ENCODE measurements around the gene B4GAT1. TPM values are rescaled to one million over a fixed set of nuclear protein-coding genes. Genes with fewer than 3 reads are reported as not detected.

B4GAT1 gene
- total and polyA plus RNA-seq, 2 donors (not counting 3 experiments of a cell fraction or from before 2014, with no cell fraction given), result 21.2 to 21.6 TPM

- H3K4me3 ChIP-seq (replicated peaks in 1 of 3; ENCODE audit: insufficient read depth in 1 of 3, low read depth in 1 of 3, low read length in 3 of 3), result no peak overlapping the region
- H3K9me3 ChIP-seq (replicated peaks; ENCODE audit: control insufficient read depth, insufficient read depth, low read length), result no peaks in the 10 kb centered on the region
- H3K27ac ChIP-seq (ENCODE audit: insufficient read depth, low read depth, low read length), result no peak overlapping the region
- DNase-seq (ENCODE audit: low read depth, low spot score), result no peak
- peaks cover 4% of the 10 kb centered on the region for H3K4me1 ChIP-seq (ENCODE audit: control insufficient read depth, extremely low read depth, insufficient read depth, low read length)
- intact Hi-C loops (cut with micrococcal nuclease), result no loop called here
- no peaks in the 10 kb centered on the region for H3K79me2 ChIP-seq (ENCODE audit: control insufficient read depth, insufficient read depth, low read length)
- peaks cover 6 to 7% of the 10 kb centered on the region in 2 experiments for H3K27me3 ChIP-seq (ENCODE audit: control insufficient read depth in 2 of 2, insufficient read depth in 2 of 2, low read length in 2 of 2)
- CTCF ChIA-PET, result interaction anchor here (1.4 to 9.5 kb wide), 2 partner anchors 17 to 74 kb away, joined by 3 to 225 read pairs; partner anchors contain the start of gene RIN1
- no peaks in the 10 kb centered on the region for H3K9me1 ChIP-seq (replicated peaks; ENCODE audit: control insufficient read depth, extremely low read depth, insufficient read depth, low read length)
- no peaks in the 10 kb centered on the region for H3K36me3 ChIP-seq (ENCODE audit: control insufficient read depth in 2 of 2, extremely low read depth in 1 of 2, insufficient read depth in 2 of 2, low read length in 2 of 2)
- BruUV-seq (replicated peaks), result no TSS peak
- H2AFZ ChIP-seq (ENCODE audit: low read depth, low read length), result no peak overlapping the region
- POLR2A ChIA-PET, result no interaction called here
- FAIRE-seq, result no peak
- dilution Hi-C loops (cut with MboI; ENCODE audit: extremely low pct_ligation_motif_present, low sequenced_read_pairs), result no loop called here
- no peaks in the 10 kb centered on the region for H4K20me1 ChIP-seq (replicated peaks; ENCODE audit: control insufficient read depth, extremely low read depth, insufficient read depth, low read length)
- H3K9ac ChIP-seq (replicated peaks; ENCODE audit: extremely low read depth, insufficient read depth, low read length), result no peak overlapping the region
- TF ChIP-seq MAX (IDR thresholded peaks at IDR 0.05; ENCODE audit: insufficient read depth, insufficient read length) (no peak), CTCF (IDR thresholded peaks at IDR 0.05; ENCODE audit: extremely low read depth in 1 of 2, insufficient read depth in 1 of 2, low read depth in 1 of 2, low read length in 2 of 2) (no peak), FOS (IDR thresholded peaks at IDR 0.05; ENCODE audit: borderline replicate concordance, insufficient read depth, low read length) (no peak), JUN (IDR thresholded peaks at IDR 0.05; ENCODE audit: borderline replicate concordance, insufficient read depth, insufficient read length, low read depth) (no peak), GATA2 (IDR thresholded peaks at IDR 0.05; ENCODE audit: insufficient read depth, insufficient read length, low read depth, low read length) (no peak), MYC (IDR thresholded peaks at IDR 0.05; ENCODE audit: low read depth, low read length) (no peak), POLR2AphosphoS5 (IDR thresholded peaks at IDR 0.05; ENCODE audit: insufficient read depth, low read depth, low read length) (no peak)
- no peak overlapping the region for H3K4me2 ChIP-seq (ENCODE audit: insufficient read depth, low read length)
Observed at GRCh38 chr11:66315498-66315885, 31.9 kb downstream of the B4GAT1 start.
